ENCODE measurements around the gene MLPH.

MLPH gene

GRCh38 chr2:237533668-237534161 is 46.7 kb downstream of the MLPH start:
- intact Hi-C loops (cut with DNase I), result no loop called here
- DNase-seq, result no peak

GRCh38 chr2:237534380-237534779 is 47.3 kb downstream of the MLPH start:
- DNase-seq, result no peak
- intact Hi-C loops (cut with DNase I), result no loop called here

- intact Hi-C loops (cut with DNase I), result no loop called here
- DNase-seq, result no peak
Measured at GRCh38 chr2:237535385-237536082, 48.5 kb downstream of the MLPH start.

- intact Hi-C loops (cut with DNase I), result no loop called here
- no peak for DNase-seq
Measured at GRCh38 chr2:237536083-237536415, 49.0 kb downstream of the MLPH start.

- intact Hi-C loops (cut with DNase I), result no loop called here
- DNase-seq, result no peak
Measured at GRCh38 chr2:237536617-237537016, 49.6 kb downstream of the MLPH start.

GRCh38 chr2:237538001-237538720 is 51.1 kb downstream of the MLPH start:
- no peak for DNase-seq
- intact Hi-C loops (cut with DNase I), result no loop called here

GRCh38 chr2:237538901-237539300 is 51.9 kb downstream of the MLPH start:
- no peak for DNase-seq
- intact Hi-C loops (cut with DNase I), result no loop called here

- DNase-seq, result no peak
- intact Hi-C loops (cut with DNase I), result no loop called here
Measured at GRCh38 chr2:237539681-237540080, 52.6 kb downstream of the MLPH start.

- no peak for DNase-seq
- intact Hi-C loops (cut with DNase I), result no loop called here
Measured at GRCh38 chr2:237540223-237540775, 53.2 kb downstream of the MLPH start.

GRCh38 chr2:237540823-237541222 is 53.8 kb downstream of the MLPH start:
- DNase-seq, result no peak
- intact Hi-C loops (cut with DNase I), result no loop called here

GRCh38 chr2:237541243-237541642 is 54.2 kb downstream of the MLPH start:
- intact Hi-C loops (cut with DNase I), result no loop called here
- no peak for DNase-seq

GRCh38 chr2:237542001-237542704 is 55.1 kb downstream of the MLPH start:
- intact Hi-C loops (cut with DNase I), result no loop called here
- no peak for DNase-seq

GRCh38 chr2:237546040-237546875 is 59.2 kb downstream of the MLPH start:
- intact Hi-C loops (cut with DNase I), result no loop called here

GRCh38 chr2:237546876-237547395 is 59.9 kb downstream of the MLPH start:
- no peak for DNase-seq
- intact Hi-C loops (cut with DNase I), result no loop called here

More at GRCh38 chr2:237546040-237546875, 59.2 kb downstream of the MLPH start:
- no peak for DNase-seq

- no peak for DNase-seq
- intact Hi-C loops (cut with DNase I), result no loop called here
Measured at GRCh38 chr2:237547841-237548416, 60.9 kb downstream of the MLPH start.

GRCh38 chr2:237549216-237549615 is 62.2 kb downstream of the MLPH start:
- DNase-seq, result no peak
- intact Hi-C loops (cut with DNase I), result no loop called here

- intact Hi-C loops (cut with DNase I), result no loop called here
- no peak for DNase-seq
Measured at GRCh38 chr2:237549643-237550415, 62.8 kb downstream of the MLPH start.

Data from head of caudate nucleus (tissue), 42 donors.